H1 (cell line): Measurements from ENCODE around the gene SCGB1D2. TPM values are rescaled to one million over a fixed set of nuclear protein-coding genes. Genes with fewer than 3 reads are reported as not detected.

Experiments
- CTCF ChIA-PET: fragments of 300-600 bp; sonication (Branson Sonifier 250); formaldehyde crosslinking; loops from one replicate; lab custom pipeline; 2021; ENCODE audit not compliant: partially characterized antibody; lab: Charles Lee
- POLR2A ChIA-PET: fragments of 300-600 bp; sonication (Branson Sonifier 250); formaldehyde crosslinking; loops from one replicate; lab custom pipeline; 2021; ENCODE audit warnings: inconsistent platforms; ENCODE audit not compliant: partially characterized antibody; lab: Charles Lee
- DNase-seq, 2 experiments: peaks; one replicate each; pipeline versions ENCODE4 v3.0.0 to v3.0.0-alpha.2; 2010 to 2022; ENCODE audit warnings: low spot score in 2 of 2, low read depth in 1 of 2, mixed read lengths in 1 of 2
- FAIRE-seq: peaks from 2 replicates; lab custom pipeline; 2011; peaks lifted over from hg19 to GRCh38; lab: Jason Lieb, UNC
- H2AFZ ChIP-seq: 2 replicates; pipeline ENCODE4 v1.8.1; 2012; ENCODE audit warnings: low read length, inconsistent platforms
- H2AK5ac ChIP-seq: 2 replicates; pipeline ENCODE4 v1.6.1; 2013; ENCODE audit warnings: low read depth, low read length
- H2BK120ac ChIP-seq: replicated peaks from 2 replicates; pipeline ENCODE3; 2013; ENCODE audit warnings: low read depth, low read length, inconsistent platforms
- H2BK12ac ChIP-seq: 2 replicates; pipeline ENCODE4 v1.6.1; 2013; ENCODE audit warnings: low read depth, low read length
- H2BK15ac ChIP-seq: 2 replicates; pipeline ENCODE4 v1.6.1; 2013; ENCODE audit warnings: low read length
- H2BK20ac ChIP-seq: 2 replicates; pipeline ENCODE4 v1.6.1; 2013; ENCODE audit warnings: low read length
- H2BK5ac ChIP-seq: 2 replicates; pipeline ENCODE4 v1.6.1; 2013; ENCODE audit warnings: low read depth, low read length
- H3K14ac ChIP-seq: 2 replicates; pipeline ENCODE4 v1.6.1; 2013; ENCODE audit warnings: inconsistent platforms; ENCODE audit not compliant: insufficient read length
- H3K18ac ChIP-seq: 2 replicates; pipeline ENCODE4 v1.6.1; 2013; ENCODE audit warnings: low read length; ENCODE audit errors: extremely low read depth
- H3K23ac ChIP-seq: 2 replicates; pipeline ENCODE4 v1.6.1; 2013; ENCODE audit warnings: inconsistent platforms; ENCODE audit not compliant: insufficient read length
- H3K23me2 ChIP-seq: 2 replicates; pipeline ENCODE4 v1.6.1; 2013; ENCODE audit warnings: low read depth, low read length
- H3K27ac ChIP-seq: 2 replicates; pipeline ENCODE4 v1.6.1; 2011; ENCODE audit warnings: low read depth, low read length, inconsistent platforms
- H3K27me3 ChIP-seq, 4 experiments: replicated peaks in 1 of 4; 1 replicate in 1 of 4; 2 replicates in 3 of 4; pipeline versions ENCODE4 v1.6.1 to v1.8.1; 2011 to 2013; ENCODE audit warnings: low read length in 3 of 4, mild to moderate bottlenecking in 3 of 4, inconsistent platforms in 2 of 4, mixed read lengths in 2 of 4, moderate library complexity in 1 of 4; ENCODE audit not compliant: control insufficient read depth in 3 of 4, insufficient read depth in 3 of 4; ENCODE audit errors: extremely low read depth in 1 of 4
- H3K36me3 ChIP-seq, 4 experiments: 2 replicates each; pipeline versions ENCODE4 v1.6.1 to v1.8.1; 2011 to 2013; ENCODE audit warnings: mild to moderate bottlenecking in 4 of 4, low read length in 3 of 4, moderate library complexity in 2 of 4, control low read depth in 1 of 4, inconsistent platforms in 1 of 4; ENCODE audit not compliant: insufficient read depth in 4 of 4, control insufficient read depth in 2 of 4
- H3K4ac ChIP-seq: replicated peaks from 2 replicates; pipeline ENCODE3; 2013; ENCODE audit warnings: low read length, low read depth, mixed read lengths, inconsistent platforms; ENCODE audit not compliant: insufficient read length
- H3K4me1 ChIP-seq, 4 experiments: replicated peaks in 1 of 4; 1 replicate in 1 of 4; 2 replicates in 3 of 4; pipeline versions ENCODE4 v1.6.1 to v1.8.1; 2011 to 2013; ENCODE audit warnings: low read length in 3 of 4, inconsistent platforms in 2 of 4, mixed read lengths in 1 of 4; ENCODE audit not compliant: insufficient read depth in 4 of 4, control insufficient read depth in 3 of 4
- H3K4me2 ChIP-seq, 2 experiments: 2 replicates each; pipeline versions ENCODE4 v1.6.1 to v1.8.1; 2011 to 2013; ENCODE audit warnings: low read depth in 2 of 2, low read length in 2 of 2, control low read depth in 1 of 2, inconsistent platforms in 1 of 2, mild to moderate bottlenecking in 1 of 2; ENCODE audit not compliant: insufficient read depth in 1 of 2
- H3K4me3 ChIP-seq, 4 experiments: fragments of 200-600, 300-600 bp in 1 of 4; sonication (generic), shearing (Covaris generic), sonication (Bioruptor Twin) in 1 of 4; 2 replicates each; pipeline versions ENCODE4 v1.5.1 to v1.8.1; 2011 to 2016; ENCODE audit warnings: low read length in 4 of 4, low read depth in 3 of 4, control low read depth in 2 of 4, inconsistent platforms in 2 of 4, mild to moderate bottlenecking in 2 of 4, mixed read lengths in 1 of 4, moderate library complexity in 1 of 4; ENCODE audit not compliant: insufficient read depth in 2 of 4; ENCODE audit errors: extremely low read depth in 1 of 4
- H3K56ac ChIP-seq: replicated peaks from 2 replicates; pipeline ENCODE3; 2013; ENCODE audit warnings: low read depth, mild to moderate bottlenecking, mixed read lengths, low read length, inconsistent platforms; ENCODE audit not compliant: insufficient read length
- H3K79me1 ChIP-seq: 2 replicates; pipeline ENCODE4 v1.6.1; 2013; ENCODE audit warnings: low read depth, low read length, control low read depth
- H3K79me2 ChIP-seq, 2 experiments: 2 replicates each; pipeline versions ENCODE4 v1.6.1 to v1.8.1; 2012 to 2013; ENCODE audit warnings: low read length in 2 of 2, mild to moderate bottlenecking in 2 of 2, inconsistent platforms in 1 of 2; ENCODE audit not compliant: insufficient read depth in 2 of 2, control insufficient read depth in 1 of 2
- H3K9ac ChIP-seq, 4 experiments: replicated peaks in 1 of 4; 1 replicate in 1 of 4; 2 replicates in 3 of 4; pipeline versions ENCODE4 v1.6.1 to v1.8.1; 2011 to 2013; ENCODE audit warnings: low read depth in 3 of 4, low read length in 3 of 4, control low read depth in 2 of 4, mild to moderate bottlenecking in 2 of 4, moderate library complexity in 2 of 4, inconsistent platforms in 1 of 4; ENCODE audit errors: extremely low read depth in 1 of 4
- H3K9me3 ChIP-seq, 2 experiments: 2 replicates each; pipeline versions ENCODE4 v1.6.1 to v1.8.1; 2012 to 2013; ENCODE audit warnings: mild to moderate bottlenecking in 2 of 2, moderate library complexity in 2 of 2, control low read depth in 1 of 2, inconsistent platforms in 1 of 2, low read depth in 1 of 2, low read length in 1 of 2, mixed read lengths in 1 of 2; ENCODE audit not compliant: insufficient read depth in 2 of 2
- H4K20me1 ChIP-seq, 2 experiments: replicated peaks in 1 of 2; 2 replicates each; pipeline versions ENCODE3 to v1.8.1; 2011 to 2013; ENCODE audit warnings: inconsistent platforms in 2 of 2, low read length in 2 of 2, mild to moderate bottlenecking in 1 of 2; ENCODE audit not compliant: insufficient read depth in 2 of 2, control insufficient read depth in 1 of 2
- H4K5ac ChIP-seq: 2 replicates; pipeline ENCODE4 v1.6.1; 2013; ENCODE audit warnings: low read length, low read depth, mixed read lengths, inconsistent platforms; ENCODE audit not compliant: insufficient read length
- H4K8ac ChIP-seq: 2 replicates; pipeline ENCODE4 v1.8.0; 2013; ENCODE audit warnings: mild to moderate bottlenecking, moderate library complexity, low read length, inconsistent platforms; ENCODE audit not compliant: insufficient read depth; ENCODE audit errors: extremely low read depth
- H4K91ac ChIP-seq: replicated peaks from 2 replicates; pipeline ENCODE3; 2013; ENCODE audit warnings: low read length, mixed read lengths, inconsistent platforms; ENCODE audit not compliant: insufficient read length
- CTCF ChIP-seq, 3 experiments: IDR thresholded peaks; 1 replicate in 2 of 3; 2 replicates in 1 of 3; pipeline versions ENCODE4 v1.5.1 to v1.6.1; 2011; ENCODE audit warnings: low read length in 3 of 3, mild to moderate bottlenecking in 3 of 3, inconsistent platforms in 2 of 3, low read depth in 1 of 3, moderate library complexity in 1 of 3; ENCODE audit not compliant: insufficient read depth in 1 of 3; ENCODE audit errors: control extremely low read depth in 1 of 3
- GTF2F1 ChIP-seq: IDR thresholded peaks from 2 replicates; pipeline ENCODE4 v1.6.1; 2012; ENCODE audit warnings: low read depth, low read length, improper control_type of control experiment, borderline replicate concordance
- TEAD4 ChIP-seq: IDR thresholded peaks from 2 replicates; pipeline ENCODE4 v1.6.1; 2012; ENCODE audit warnings: low read depth, low read length, inconsistent platforms, mixed read lengths
- WGBS, 2 experiments: shearing (Covaris generic) in 1 of 2; methylation state at CpG; one replicate each; pipeline versions ENCODE4 v1.1.6 to v1.1.7; 2013 to 2015; ENCODE audit warnings: low lambda C conversion rate in 2 of 2, mixed read lengths in 2 of 2, inconsistent platforms in 1 of 2, low coverage in 1 of 2, missing lambda C conversion rate in 1 of 2; ENCODE audit not compliant: insufficient replicate concordance in 2 of 2, insufficient coverage in 1 of 2, insufficient read length in 1 of 2; ENCODE audit errors: extremely low coverage in 1 of 2, missing lambda C conversion rate in 1 of 2; 5-methylcytosine and 5-hydroxymethylcytosine counted together
- polyA plus RNA-seq, 7 experiments: library from polyadenylated mRNA; depleted of rRNA in 3 of 7; stranded (reverse) in 5 of 7; unstranded in 2 of 7; fragments of >200 nt in 5 of 7; fragments of 200-250 nt in 2 of 7; gene quantifications; 1 replicate in 5 of 7; 2 replicates in 1 of 7; 4 replicates in 1 of 7; pipeline versions ENCODE4 v1.2.1 to v1.2.3, GENCODE V29; 2011 to 2013; ENCODE audit warnings: missing spikeins in 2 of 7, mixed read lengths in 2 of 7
- total RNA-seq: library from RNA; stranded (reverse); fragmentation: NEBNext Ultra II Directional; extraction: Animal tissue kit (Norgen Biotek cat#: 25700); gene quantifications from 2 replicates; pipeline ENCODE4 v1.2.1, GENCODE V29; 2021

The SCGB1D2 gene
- total and polyA plus RNA-seq, 2 of the 8 experiments (the other 6 are each of a cell fraction or from before 2014, with no cell fraction given), result not detected

DNA sequence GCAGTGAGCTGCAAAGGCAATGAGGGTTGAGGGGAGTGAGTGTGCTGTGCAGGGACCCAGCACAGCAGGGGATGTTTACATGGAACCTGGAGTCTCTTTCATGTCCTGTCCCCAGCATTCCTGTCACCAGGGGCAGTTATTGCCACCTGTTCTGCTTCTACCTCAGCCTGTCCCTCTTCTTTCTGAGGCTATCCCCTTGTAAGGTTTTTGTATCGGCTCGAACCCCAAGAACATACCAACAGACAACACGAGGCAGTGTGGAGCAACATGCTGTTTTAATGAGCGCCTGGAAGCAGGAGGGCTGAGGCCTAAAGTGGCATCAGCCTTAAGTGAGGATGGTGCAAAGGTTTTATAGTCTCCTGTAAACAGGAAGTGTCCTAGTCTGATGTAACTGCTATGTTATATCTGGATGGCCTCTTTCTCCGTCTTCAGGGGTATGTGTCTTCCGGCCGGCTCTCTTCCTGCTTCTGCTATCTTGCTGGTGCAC, 31.8 kb downstream of the SCGB1D2 start:
- Histone ChIP-seq H3K4me2 (no peak overlapping the region), H2BK5ac (no peak overlapping the region), H3K23me2 (peaks cover 2% of the 10 kb centered on the region), H2BK20ac (no peak overlapping the region), H4K20me1 (no peaks in the 10 kb centered on the region), H4K91ac (no peak overlapping the region), H3K79me2 (no peaks in the 10 kb centered on the region), H3K23ac (no peak overlapping the region), H3K56ac (no peak overlapping the region), H3K36me3 (no peaks in the 10 kb centered on the region), H3K27me3 (no peaks in the 10 kb centered on the region), H2AFZ (no peak overlapping the region), H4K8ac (peak overlapping the region; percentile 51; the same call in 1 of the 2 replicates), H3K4me3 (no peak overlapping the region), H3K4ac (no peak overlapping the region), H3K9me3 (0 out of 4 replicates have a peak, but pooled peaks cover 0 to 2% of the 10 kb centered on the region in 2 experiments), H3K9ac (no peak overlapping the region), H2AK5ac (no peak overlapping the region), H3K14ac (no peak overlapping the region), H3K27ac (no peak overlapping the region), H2BK120ac (no peak overlapping the region), H2BK12ac (no peak overlapping the region), H3K18ac (no peak overlapping the region), H3K4me1 (no peaks in the 10 kb centered on the region), H3K79me1 (no peaks in the 10 kb centered on the region), H2BK15ac (no peak overlapping the region), H4K5ac (no peak overlapping the region)
- DNase-seq (no peak), FAIRE-seq (no peak)
- 86% methylated on average over 7 of the region's 7 CpGs; no CpG with 5 or more reads in 1 of the 2 experiments for WGBS, 2 experiments
- CTCF ChIA-PET, result interaction anchor here (1.2 kb wide), 1 partner anchor 32 kb away, joined by 3 read pairs; no protein-coding TSS in a partner anchor
- TF ChIP-seq TEAD4 (peak; percentile 84), GTF2F1 (no peak), CTCF (IDR thresholded peaks at IDR 0.05; ENCODE audit: control extremely low read depth in 1 of 3, insufficient read depth in 1 of 3, low read depth in 1 of 3, low read length in 3 of 3) (peak in 2 of 3 experiments; percentile 1 to 23; a peak in 1 of 4 replicates)
- POLR2A ChIA-PET, result no interaction called here
